HEK293 (cell line): ENCODE data around the gene MYORG.

Experiments
- CTCF ChIA-PET: fragments of 350-600 bp; formaldehyde crosslinking; extraction: SDS; loops from one replicate; lab custom pipeline; 2021; ENCODE audit warnings: antibody characterized with exemption; lab: Yijun Ruan, JAX
- POLR2A ChIA-PET: fragments of 300-600 bp; formaldehyde crosslinking; extraction: SDS; loops from one replicate; lab custom pipeline; 2020; ENCODE audit warnings: antibody characterized with exemption, inconsistent platforms; lab: Yijun Ruan, JAX
- H3K27ac ChIP-seq: fragments of 200-500 bp; sonication (Bioruptor generic); 2 replicates; pipeline ENCODE4 v1.5.1; 2014; ENCODE audit warnings: low read depth, low read length, control low read depth, inconsistent platforms; ENCODE audit errors: extremely low read depth
- H3K36me3 ChIP-seq, 2 experiments: fragments of 200-500 bp in 1 of 2; sonication (Bioruptor generic) in 1 of 2; 1 replicate in 1 of 2; 2 replicates in 1 of 2; pipeline ENCODE4 v1.5.1; 2014 to 2017; ENCODE audit warnings: inconsistent platforms in 2 of 2, low read length in 2 of 2; ENCODE audit not compliant: control insufficient read depth in 2 of 2, insufficient read depth in 1 of 2
- H3K4me1 ChIP-seq: fragments of 200-500 bp; sonication (Bioruptor generic); 2 replicates; pipeline ENCODE4 v1.5.1; 2014; ENCODE audit warnings: mild to moderate bottlenecking, low read length, inconsistent platforms; ENCODE audit not compliant: control insufficient read depth, insufficient read depth
- H3K4me3 ChIP-seq: 2 replicates; pipeline ENCODE4 v1.5.1; 2011; ENCODE audit warnings: low read depth, mild to moderate bottlenecking, control low read depth, low read length, moderate library complexity
- H3K9me3 ChIP-seq: fragments of 200-500 bp; sonication (Bioruptor generic); 2 replicates; pipeline ENCODE4 v1.5.1; 2014; ENCODE audit warnings: low read depth, low read length, inconsistent platforms; ENCODE audit not compliant: control insufficient read depth, insufficient read depth
- EGR2 ChIP-seq: fragments of 450-650 bp; formaldehyde crosslinking; IDR thresholded peaks from 2 replicates; pipeline ENCODE4 v1.5.1; 2016; ENCODE audit warnings: low read depth, missing biosample characterization, missing genetic modification characterization
- GLIS1 ChIP-seq: fragments of 450-650 bp; formaldehyde crosslinking; IDR thresholded peaks from 2 replicates; pipeline ENCODE4 v1.5.1; 2016; ENCODE audit warnings: missing biosample characterization, missing genetic modification characterization
- HOXD13 ChIP-seq: sonication (generic); formaldehyde crosslinking; IDR thresholded peaks from 2 replicates; pipeline ENCODE4 v1.8.0; 2022; ENCODE audit warnings: missing genetic modification reagents, borderline replicate concordance
- IKZF3 ChIP-seq: fragments of 450-650 bp; IDR thresholded peaks from 2 replicates; pipeline ENCODE4 v1.5.0; 2018; ENCODE audit warnings: missing biosample characterization, mild to moderate bottlenecking, missing genetic modification characterization, moderate library complexity
- KLF1 ChIP-seq: fragments of 450-650 bp; formaldehyde crosslinking; IDR thresholded peaks from 2 replicates; pipeline ENCODE4 v1.5.1; 2016; ENCODE audit warnings: missing biosample characterization, missing genetic modification characterization
- KLF17 ChIP-seq: fragments of 450-650 bp; formaldehyde crosslinking; IDR thresholded peaks from 2 replicates; pipeline ENCODE4 v1.5.1; 2016; ENCODE audit warnings: missing biosample characterization, missing genetic modification characterization
- KLF8 ChIP-seq: fragments of 450-650 bp; formaldehyde crosslinking; IDR thresholded peaks from 2 replicates; pipeline ENCODE4 v1.5.1; 2016; ENCODE audit warnings: missing biosample characterization, missing genetic modification characterization
- KLF9 ChIP-seq: fragments of 450-650 bp; formaldehyde crosslinking; IDR thresholded peaks from 2 replicates; pipeline ENCODE4 v1.5.1; 2016; ENCODE audit warnings: missing biosample characterization, missing genetic modification characterization, low read depth
- PATZ1 ChIP-seq: fragments of 450-650 bp; formaldehyde crosslinking; IDR thresholded peaks from 2 replicates; pipeline ENCODE4 v1.5.1; 2016; ENCODE audit warnings: missing biosample characterization, missing genetic modification characterization
- PRDM1 ChIP-seq: fragments of 450-650 bp; formaldehyde crosslinking; IDR thresholded peaks from 2 replicates; pipeline ENCODE4; 2016; ENCODE audit warnings: missing biosample characterization, missing genetic modification characterization
- REPIN1 ChIP-seq: fragments of 450-650 bp; formaldehyde crosslinking; IDR thresholded peaks from 2 replicates; pipeline ENCODE4 v1.5.1; 2017; ENCODE audit warnings: missing biosample characterization, missing genetic modification characterization, low read depth
- SP7 ChIP-seq: fragments of 450-650 bp; formaldehyde crosslinking; IDR thresholded peaks from 2 replicates; pipeline ENCODE4 v1.5.1; 2016; ENCODE audit warnings: missing biosample characterization, missing genetic modification characterization
- ZBTB8A ChIP-seq: fragments of 450-650 bp; formaldehyde crosslinking; IDR thresholded peaks from 2 replicates; pipeline ENCODE4 v1.5.1; 2016; ENCODE audit warnings: missing biosample characterization, missing genetic modification characterization
- ZFHX2 ChIP-seq: fragments of 450-650 bp; formaldehyde crosslinking; conservative IDR thresholded peaks from 2 replicates; pipeline ENCODE4 v1.5.1; 2016; ENCODE audit warnings: missing biosample characterization, missing genetic modification characterization
- ZFP3 ChIP-seq: fragments of 450-650 bp; formaldehyde crosslinking; IDR thresholded peaks from 2 replicates; pipeline ENCODE4 v1.5.1; 2016; ENCODE audit warnings: low read depth, missing biosample characterization, missing genetic modification characterization
- ZFP41 ChIP-seq: fragments of 450-650 bp; formaldehyde crosslinking; IDR thresholded peaks from 2 replicates; pipeline ENCODE4 v1.5.1; 2016; ENCODE audit warnings: missing biosample characterization, missing genetic modification characterization, borderline replicate concordance
- ZIC2 ChIP-seq: fragments of 450-650 bp; formaldehyde crosslinking; IDR thresholded peaks from 2 replicates; pipeline ENCODE4 v1.5.1; 2016; ENCODE audit warnings: missing biosample characterization, missing genetic modification characterization
- ZNF10 ChIP-seq: fragments of 450-650 bp; formaldehyde crosslinking; IDR thresholded peaks from 2 replicates; pipeline ENCODE4 v1.5.1; 2017; ENCODE audit warnings: missing biosample characterization, missing genetic modification characterization
- ZNF155 ChIP-seq: fragments of 450-650 bp; formaldehyde crosslinking; IDR thresholded peaks from 2 replicates; pipeline ENCODE4 v1.5.1; 2016; ENCODE audit warnings: missing biosample characterization, missing genetic modification characterization
- ZNF184 ChIP-seq: fragments of 450-650 bp; IDR thresholded peaks from 2 replicates; pipeline ENCODE4 v1.5.1; 2018; ENCODE audit warnings: missing biosample characterization, mild to moderate bottlenecking, missing genetic modification characterization
- ZNF335 ChIP-seq: fragments of 450-650 bp; formaldehyde crosslinking; conservative IDR thresholded peaks from 2 replicates; pipeline ENCODE4 v1.5.1; 2016; ENCODE audit warnings: missing biosample characterization, missing genetic modification characterization
- ZNF433 ChIP-seq: fragments of 450-650 bp; formaldehyde crosslinking; IDR thresholded peaks from 2 replicates; pipeline ENCODE4 v1.5.1; 2016; ENCODE audit warnings: missing biosample characterization, missing genetic modification characterization, low read depth
- ZNF549 ChIP-seq: fragments of 450-650 bp; IDR thresholded peaks from 2 replicates; pipeline ENCODE4 v1.5.1; 2018; ENCODE audit warnings: missing biosample characterization, missing genetic modification characterization, mild to moderate bottlenecking, inconsistent platforms, moderate library complexity
- ZNF558 ChIP-seq: fragments of 450-650 bp; formaldehyde crosslinking; IDR thresholded peaks from 2 replicates; pipeline ENCODE4 v1.5.1; 2016; ENCODE audit warnings: missing biosample characterization, missing genetic modification characterization
- ZNF600 ChIP-seq: fragments of 450-650 bp; formaldehyde crosslinking; IDR thresholded peaks from 2 replicates; pipeline ENCODE4 v1.5.1; 2016; ENCODE audit warnings: missing biosample characterization, missing genetic modification characterization
- ZNF629 ChIP-seq: fragments of 450-650 bp; formaldehyde crosslinking; IDR thresholded peaks from 2 replicates; pipeline ENCODE4 v1.5.1; 2017; ENCODE audit warnings: missing biosample characterization, missing genetic modification characterization
- ZNF791 ChIP-seq: fragments of 450-650 bp; formaldehyde crosslinking; IDR thresholded peaks from 2 replicates; pipeline ENCODE4 v1.5.1; 2016; ENCODE audit warnings: missing biosample characterization, missing genetic modification characterization
- ZSCAN4 ChIP-seq: fragments of 450-650 bp; formaldehyde crosslinking; IDR thresholded peaks from 2 replicates; pipeline ENCODE4 v1.5.1; 2017; ENCODE audit warnings: missing biosample characterization, missing genetic modification characterization
- TF ChIP-seq, protein P1 (sequence below): fragments of 450-650 bp; formaldehyde crosslinking; IDR thresholded peaks from 2 replicates; pipeline ENCODE4 v1.5.1; 2016; ENCODE audit warnings: missing biosample characterization, missing genetic modification characterization

Gene MYORG

DNA sequence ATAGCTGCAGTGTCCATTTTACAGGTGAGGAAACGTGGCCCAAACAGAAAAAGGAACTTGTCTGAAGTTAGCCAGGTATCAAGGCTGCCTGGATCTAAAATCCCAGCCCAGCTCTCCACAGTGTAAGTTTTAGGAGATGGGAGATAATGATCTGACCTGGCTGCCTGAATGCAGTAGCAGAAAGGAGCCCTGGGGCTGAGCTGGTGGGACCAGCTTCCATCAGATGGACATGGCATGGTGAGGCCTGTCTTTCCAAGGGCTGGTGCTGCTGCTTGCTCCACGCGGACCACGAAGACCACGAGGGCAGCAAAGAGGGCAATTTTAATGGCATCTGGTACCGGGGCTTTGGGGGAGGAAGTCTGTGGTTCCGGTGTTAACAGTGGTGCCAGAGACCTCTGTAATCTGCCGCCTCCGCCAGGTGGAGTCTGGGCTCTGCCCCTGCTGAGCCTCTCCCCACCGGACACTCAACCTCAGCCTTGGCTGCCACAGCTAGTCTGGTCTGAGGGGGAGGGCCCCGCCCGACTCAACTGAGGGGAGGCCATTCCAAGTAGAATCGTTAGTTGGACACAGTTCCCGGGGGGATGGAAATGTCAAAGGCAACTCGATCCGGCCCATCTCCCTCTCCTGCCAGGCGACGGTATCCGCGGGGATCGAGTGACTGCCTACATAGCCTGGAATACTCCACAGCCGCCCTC, 650 bp downstream of the MYORG start:
- H3K27ac ChIP-seq, result no peak overlapping the region; the same call in 1 of the 2 replicates
- POLR2A ChIA-PET, result interaction anchor here (0.8 to 2.8 kb wide), 10 partner anchors 15 to 334 kb away, joined by 3 to 16 read pairs (median 4); partner anchors contain the start of genes SIGMAR1 and UBAP1

DNA sequence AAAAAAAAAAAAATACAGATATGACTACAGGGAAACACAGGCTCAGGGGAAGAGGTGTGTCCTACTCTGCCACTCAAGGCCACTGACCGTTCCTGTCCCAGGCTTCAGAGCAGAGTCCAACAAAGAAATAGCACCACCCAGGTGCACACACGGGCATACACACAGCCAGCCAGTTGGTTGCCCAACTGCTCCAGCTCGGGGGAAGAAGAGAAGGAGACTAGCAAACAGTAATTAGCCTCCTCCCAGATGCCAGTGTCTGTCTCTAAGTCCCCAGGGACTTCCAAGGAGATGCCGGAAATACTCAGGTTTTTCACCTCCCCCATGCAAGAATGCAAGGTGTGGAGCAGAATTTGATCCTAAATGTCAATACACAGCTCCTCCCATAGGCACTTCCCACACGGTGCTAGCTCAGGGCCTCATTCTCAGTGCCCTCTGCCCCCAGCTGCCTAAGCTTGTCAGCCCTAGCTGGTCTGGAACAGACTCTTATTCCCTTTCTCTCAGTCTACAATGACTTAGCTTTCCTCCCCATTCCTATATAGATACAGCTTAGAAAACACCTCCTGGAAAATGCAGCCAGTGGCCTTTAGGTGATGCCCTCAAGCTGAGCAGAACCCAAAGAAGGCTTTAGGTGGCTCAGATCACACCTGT, 1.7 kb downstream of the MYORG start:
- no peaks in the 10 kb centered on the region for H3K9me3 ChIP-seq
- no peaks in the 10 kb centered on the region; the same call in none of the 2 replicates for H3K4me1 ChIP-seq
- CTCF ChIA-PET, result interaction anchor here (0.6 to 10.7 kb wide), 8 partner anchors 11 to 555 kb away, joined by 3 to 172 read pairs (median 3); no protein-coding TSS in a partner anchor
- no peak overlapping the region for H3K27ac ChIP-seq
- H3K36me3 ChIP-seq, result peaks cover 0 to 26% of the 10 kb centered on the region in 2 experiments; a peak in 1 of 3 replicates
- POLR2A ChIA-PET, result interaction anchor here (0.8 to 1.1 kb wide), 3 partner anchors 10 to 326 kb away, joined by 3 read pairs; partner anchors contain the start of gene UBAP2
- no peak overlapping the region for H3K4me3 ChIP-seq
- TF ChIP-seq ZNF549 (no peak), KLF17 (tag by site-specific recombination) (peak; percentile 29; the same call in 1 of the 2 replicates), GLIS1 (0 out of 2 replicates have a peak, but pooled peaks have one; percentile 28), ZNF558 (no peak), SP7 (peak; percentile 46; the same call in 1 of the 2 replicates), ZNF335 (tag by site-specific recombination) (peak; percentile 84), ZNF629 (tag by site-specific recombination) (no peak), ZNF184 (tag by site-specific recombination) (no peak), KLF9 (tag by site-specific recombination) (no peak), ZNF791 (tag by site-specific recombination) (no peak), ZIC2 (tag by site-specific recombination) (no peak), PRDM1 (no peak), REPIN1 (tag by site-specific recombination) (no peak), ZNF600 (tag by site-specific recombination) (peak; percentile 59), ZNF433 (tag by site-specific recombination) (no peak), ZBTB8A (tag by site-specific recombination) (peak; percentile 58), IKZF3 (tag by site-specific recombination) (0 out of 2 replicates have a peak, but pooled peaks have one; percentile 18), KLF1 (tag by site-specific recombination) (0 out of 2 replicates have a peak, but pooled peaks have one; percentile 19), HOXD13 (no peak), ZSCAN4 (tag by site-specific recombination) (peak; percentile 51), PATZ1 (tag by site-specific recombination) (0 out of 2 replicates have a peak, but pooled peaks have one; percentile 8), ZFP3 (no peak), KLF8 (tag by site-specific recombination) (peak; percentile 36; the same call in 1 of the 2 replicates), ZFHX2 (tag by site-specific recombination) (no peak), EGR2 (tag by site-specific recombination) (0 out of 2 replicates have a peak, but pooled peaks have one; percentile 9), ZFP41 (no peak)
- TF ChIP-seq, protein P1, sequence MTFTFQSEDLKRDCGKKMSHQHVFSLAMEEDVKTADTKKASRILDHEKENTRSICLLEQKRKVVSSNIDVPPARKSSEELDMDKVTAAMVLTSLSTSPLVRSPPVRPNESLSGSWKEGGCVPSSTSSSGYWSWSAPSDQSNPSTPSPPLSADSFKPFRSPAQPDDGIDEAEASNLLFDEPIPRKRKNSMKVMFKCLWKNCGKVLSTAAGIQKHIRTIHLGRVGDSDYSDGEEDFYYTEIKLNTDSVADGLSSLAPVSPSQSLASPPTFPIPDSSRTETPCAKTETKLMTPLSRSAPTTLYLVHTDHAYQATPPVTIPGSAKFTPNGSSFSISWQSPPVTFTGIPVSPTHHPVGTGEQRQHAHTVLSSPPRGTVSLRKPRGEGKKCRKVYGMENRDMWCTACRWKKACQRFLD, result no peak

More for the DNA sequence above, 650 bp downstream of the MYORG start:
- peaks cover 0 to 16% of the 10 kb centered on the region in 2 experiments; a peak in 1 of 3 replicates for H3K36me3 ChIP-seq
- TF ChIP-seq GLIS1, result peak; percentile 16; the same call in 1 of the 2 replicates
- TF ChIP-seq ZNF10 (tag by site-specific recombination), result peak; percentile 69; the same call in 1 of the 2 replicates
- TF ChIP-seq ZNF155 (tag by site-specific recombination), result no peak
- no peaks in the 10 kb centered on the region for H3K9me3 ChIP-seq
- CTCF ChIA-PET, result interaction anchor here (0.6 to 10.7 kb wide), 7 partner anchors 29 to 911 kb away, joined by 3 to 172 read pairs (median 3); no protein-coding TSS in a partner anchor
- no peaks in the 10 kb centered on the region; the same call in none of the 2 replicates for H3K4me1 ChIP-seq
- H3K4me3 ChIP-seq, result peak overlapping the region; percentile 74
